DMS 273 (cell line): ENCODE measurements around the gene SUPT20H.
"Not testable (repeated sequence)": the region's sequence is repeated elsewhere in the genome, so short reads cannot be mapped to it uniquely, and the experiment has no call there.

Experiments used
- DNase-seq: peaks from one replicate; lab custom pipeline; 2025; ENCODE audit not compliant: unreplicated experiment; lab: John Stamatoyannopoulos, UW

The SUPT20H gene

GRCh38 chr13:37070145-37070695, 10.7 kb upstream of the SUPT20H start:
- no peak for DNase-seq

GRCh38 chr13:37069597-37070103, 10.2 kb upstream of the SUPT20H start:
- no peak for DNase-seq

- DNase-seq: peak; percentile 8
Measured at GRCh38 chr13:37068962-37069361, 9.5 kb upstream of the SUPT20H start.

- DNase-seq: no peak
Measured at GRCh38 chr13:37067874-37068273, 8.4 kb upstream of the SUPT20H start.

- no peak for DNase-seq
Measured at GRCh38 chr13:37065890-37066526, 6.5 kb upstream of the SUPT20H start.

- DNase-seq: no peak
Measured at GRCh38 chr13:37059848-37060192, 332 bp upstream of the SUPT20H start.

- DNase-seq: not testable (repeated sequence)
Measured at GRCh38 chr13:37056228-37056627, 3.3 kb downstream of the SUPT20H start.

GRCh38 chr13:37053111-37053510, 6.4 kb downstream of the SUPT20H start:
- DNase-seq: not testable (repeated sequence)

- no peak for DNase-seq
Measured at GRCh38 chr13:37049810-37050209, 9.7 kb downstream of the SUPT20H start.

GRCh38 chr13:37047846-37048245, 11.6 kb downstream of the SUPT20H start:
- DNase-seq: no peak

GRCh38 chr13:37047032-37047431, 12.5 kb downstream of the SUPT20H start:
- DNase-seq: no peak

- DNase-seq: no peak
Measured at GRCh38 chr13:37046062-37046461, 13.4 kb downstream of the SUPT20H start.

- DNase-seq: no peak
Measured at GRCh38 chr13:37040789-37041188, 18.7 kb downstream of the SUPT20H start.

GRCh38 chr13:37039896-37040295, 19.6 kb downstream of the SUPT20H start:
- DNase-seq: no peak

- no peak for DNase-seq
Measured at GRCh38 chr13:37037241-37037640, 22.2 kb downstream of the SUPT20H start.

- no peak for DNase-seq
Measured at GRCh38 chr13:37029617-37030016, 29.9 kb downstream of the SUPT20H start.

- DNase-seq: no peak
Measured at GRCh38 chr13:37027639-37028038, 31.8 kb downstream of the SUPT20H start.

- no peak for DNase-seq
Measured at GRCh38 chr13:37026771-37027170, 32.7 kb downstream of the SUPT20H start.

GRCh38 chr13:37023871-37024270, 35.6 kb downstream of the SUPT20H start:
- DNase-seq: no peak

GRCh38 chr13:37014609-37015008, 44.9 kb downstream of the SUPT20H start:
- DNase-seq: no peak

- no peak for DNase-seq
Measured at GRCh38 chr13:37011788-37012187, 47.7 kb downstream of the SUPT20H start.

GRCh38 chr13:37011002-37011401, 48.5 kb downstream of the SUPT20H start:
- no peak for DNase-seq

- no peak for DNase-seq
Measured at GRCh38 chr13:37010424-37010823, 49.1 kb downstream of the SUPT20H start.
